GM12878 (cell line): ENCODE data around the gene SEMA3A. TPM values are rescaled to one million over a fixed set of nuclear protein-coding genes. Genes with fewer than 3 reads are reported as not detected.

Experiments
- ATAC-seq: fragments of 200-7000 bp; cut with Tn5 transposase; 3 replicates; pipeline ENCODE4 v1.9.1; 2020; ENCODE audit warnings: mild to moderate bottlenecking, moderate library complexity
- BruUV-seq: library from RNA; stranded (reverse); fragments of 400-500 nt; replicated peaks from 2 replicates; lab custom pipeline; 2021; lab: Mats Ljungman, UMichigan
- CTCF ChIA-PET: fragments of 300-600 bp; sonication (Branson Sonifier 250); formaldehyde crosslinking; extraction: SDS; loops from one replicate; lab custom pipeline; 2021; ENCODE audit warnings: inconsistent platforms; lab: Yijun Ruan, JAX
- POLR2A ChIA-PET: fragments of 350-600 bp; formaldehyde crosslinking; extraction: SDS; loops from one replicate; lab custom pipeline; 2021; ENCODE audit warnings: inconsistent platforms; lab: Charles Lee
- RAD21 ChIA-PET: fragments of 300-600 bp; sonication (Branson Sonifier 250); formaldehyde crosslinking; loops from one replicate; lab custom pipeline; 2023; ENCODE audit warnings: antibody characterized with exemption; ENCODE audit not compliant: unreplicated experiment; lab: Charles Lee
- SMC1A ChIA-PET: fragments of 300-600 bp; sonication (Branson Sonifier 250); formaldehyde crosslinking; loops from one replicate; lab custom pipeline; 2023; ENCODE audit not compliant: unreplicated experiment, uncharacterized antibody; lab: Charles Lee
- DNase-seq: peaks from one replicate; pipeline ENCODE4 v3.0.0-alpha.2; 2011; ENCODE audit warnings: low read depth, low spot score
- FAIRE-seq: peaks from 3 replicates; lab custom pipeline; 2011; peaks lifted over from hg19 to GRCh38; lab: Jason Lieb, UNC
- H2AFZ ChIP-seq: 2 replicates; pipeline ENCODE4 v1.6.0; 2011; ENCODE audit warnings: low read depth, low read length, control low read depth; ENCODE audit not compliant: control insufficient read depth
- H3K27ac ChIP-seq: 2 replicates; pipeline ENCODE4 v1.5.1; 2011; ENCODE audit warnings: control low read depth; ENCODE audit not compliant: control insufficient read depth, insufficient read depth
- H3K27me3 ChIP-seq, 2 experiments: replicated peaks in 1 of 2; 2 replicates each; pipeline versions ENCODE4 v1.6.0 to v1.6.1; 2011; ENCODE audit warnings: low read length in 1 of 2; ENCODE audit not compliant: control insufficient read depth in 2 of 2, insufficient read depth in 2 of 2
- H3K36me3 ChIP-seq, 2 experiments: 2 replicates each; pipeline ENCODE4 v1.5.1; 2011; ENCODE audit warnings: low read length in 1 of 2; ENCODE audit not compliant: control insufficient read depth in 2 of 2, insufficient read depth in 2 of 2
- H3K4me1 ChIP-seq: 2 replicates; pipeline ENCODE4 v1.6.1; 2011; ENCODE audit warnings: mild to moderate bottlenecking, low read length, moderate library complexity, mixed read lengths; ENCODE audit not compliant: control insufficient read depth, insufficient read depth
- H3K4me2 ChIP-seq: 2 replicates; pipeline ENCODE4 v1.6.0; 2011; ENCODE audit warnings: control low read depth; ENCODE audit not compliant: control insufficient read depth, insufficient read depth
- H3K4me3 ChIP-seq: fragments of 200-600 bp; sonication (generic); 2 replicates; pipeline ENCODE4 v1.5.1; 2016
- H3K79me2 ChIP-seq: 2 replicates; pipeline ENCODE4 v1.6.0; 2011; ENCODE audit warnings: low read length; ENCODE audit not compliant: control insufficient read depth, insufficient read depth
- H3K9ac ChIP-seq: 2 replicates; pipeline ENCODE4 v1.8.0; 2011; ENCODE audit warnings: low read length, control low read depth, mixed read lengths; ENCODE audit not compliant: control insufficient read depth, insufficient read depth
- H3K9me3 ChIP-seq: replicated peaks from 3 replicates; pipeline ENCODE4 v1.5.1; 2011; ENCODE audit warnings: mild to moderate bottlenecking, low read length; ENCODE audit not compliant: control insufficient read depth, insufficient read depth
- H4K20me1 ChIP-seq: 2 replicates; pipeline ENCODE4 v1.6.0; 2011; ENCODE audit not compliant: control insufficient read depth, insufficient read depth
- CBFB ChIP-seq: IDR thresholded peaks from 2 replicates; pipeline ENCODE4 v1.6.1; 2016; ENCODE audit warnings: antibody characterized with exemption, low read depth
- CREB1 ChIP-seq: IDR thresholded peaks from 2 replicates; pipeline ENCODE4 v1.6.1; 2012; ENCODE audit warnings: low read depth, mild to moderate bottlenecking, inconsistent platforms
- E2F4 ChIP-seq: IDR thresholded peaks from 2 replicates; pipeline ENCODE4 v1.6.1; 2012; ENCODE audit warnings: low read depth, low read length, improper control_type of control experiment
- MTA3 ChIP-seq: IDR thresholded peaks from 2 replicates; pipeline ENCODE4 v1.6.1; 2012; ENCODE audit warnings: low read length, inconsistent platforms, borderline replicate concordance
- NR2C1 ChIP-seq: fragments of 450-650 bp; IDR thresholded peaks from 2 replicates; pipeline ENCODE4 v1.6.1; 2017; ENCODE audit warnings: antibody characterized with exemption, mild to moderate bottlenecking, moderate library complexity
- RAD21 ChIP-seq: IDR thresholded peaks from 2 replicates; pipeline ENCODE4 v1.6.1; 2011; ENCODE audit warnings: mild to moderate bottlenecking, low read depth, low read length, moderate library complexity; ENCODE audit not compliant: insufficient read depth
- RELB ChIP-seq: fragments of 450-650 bp; IDR thresholded peaks from 2 replicates; pipeline ENCODE4 v1.6.1; 2017; ENCODE audit warnings: low read depth, mild to moderate bottlenecking, moderate library complexity
- SMAD1 ChIP-seq: fragments of 450-650 bp; IDR thresholded peaks from 2 replicates; pipeline ENCODE4 v1.6.1; 2018; ENCODE audit warnings: mild to moderate bottlenecking, low read depth; ENCODE audit not compliant: partially characterized antibody
- SREBF1 ChIP-seq: IDR thresholded peaks from 2 replicates; pipeline ENCODE4 v1.6.1; 2012; ENCODE audit warnings: mild to moderate bottlenecking, low read length
- STAT3 ChIP-seq: IDR thresholded peaks from 2 replicates; pipeline ENCODE4 v1.6.1; 2011; ENCODE audit warnings: low read depth, low read length, improper control_type of control experiment
- TARDBP ChIP-seq: IDR thresholded peaks from 2 replicates; pipeline ENCODE4 v1.6.1; 2016; ENCODE audit warnings: borderline replicate concordance
- ZNF24 ChIP-seq: fragments of 450-650 bp; IDR thresholded peaks from 2 replicates; pipeline ENCODE4 v1.6.1; 2017; ENCODE audit warnings: antibody characterized with exemption, mild to moderate bottlenecking
- WGBS: methylation state at CpG from one replicate; pipeline ENCODE4 v1.1.6; 2016; ENCODE audit warnings: low lambda C conversion rate; ENCODE audit not compliant: insufficient replicate concordance, insufficient coverage; ENCODE audit errors: missing lambda C conversion rate; 5-methylcytosine and 5-hydroxymethylcytosine counted together
- in situ Hi-C: fragments of 300-500 bp; cut with MboI; formaldehyde crosslinking; loops from 9 replicates; pipeline ENCODE4 v1.14.3; 2018; ENCODE audit warnings: mixed read lengths
- intact Hi-C: fragments of 100-400 bp; cut with micrococcal nuclease; formaldehyde crosslinking; loops from one replicate; pipeline ENCODE4 v1.14.2; 2022; ENCODE audit not compliant: unreplicated experiment
- polyA plus RNA-seq, 11 experiments: library from polyadenylated mRNA; depleted of rRNA in 4 of 11; unstranded in 6 of 11; stranded (reverse) in 5 of 11; fragments of >200 nt; fragmentation: Nextera tagmentation in 4 of 11; fragmentation: Illumina TruSeq in 1 of 11; extraction: Ambion mirVana in 4 of 11; extraction: Trizol in 1 of 11; gene quantifications; 1 replicate in 1 of 11; 2 replicates in 10 of 11; pipeline versions ENCODE4 v1.2.1 to v1.2.3, GENCODE V29; 2011 to 2016; ENCODE audit warnings: inconsistent platforms in 2 of 11, missing spikeins in 2 of 11, low read depth in 1 of 11
- total RNA-seq, 4 experiments: library from RNA; depleted of rRNA in 3 of 4; stranded (reverse); fragments of >200 nt in 3 of 4; fragmentation: Illumina TruSeq in 1 of 4; extraction: Trizol in 1 of 4; gene quantifications; 2 replicates each; pipeline versions ENCODE4 v1.2.1 to v1.2.3, GENCODE V29; 2013 to 2021
- TF ChIP-seq, protein P1 (sequence below): fragments of 450-650 bp; formaldehyde crosslinking; IDR thresholded peaks from 2 replicates; pipeline ENCODE4 v1.4.0; 2020; ENCODE audit warnings: mild to moderate bottlenecking, moderate library complexity
- TF ChIP-seq, protein P2 (sequence below): fragments of 450-650 bp; IDR thresholded peaks from 2 replicates; pipeline ENCODE4 v1.6.1; 2018; ENCODE audit warnings: mild to moderate bottlenecking, low read depth, moderate library complexity; ENCODE audit not compliant: partially characterized antibody

The SEMA3A gene
- total and polyA plus RNA-seq, 10 of the 15 experiments (the other 5 are each of a cell fraction or from before 2014, with no cell fraction given), result 0.01 to 3.3 (median 0.24) TPM

- CTCF ChIA-PET, result interaction anchor here (1.0 to 11.9 kb wide), 10 partner anchors 8 to 1091 kb away, joined by 3 to 186 read pairs (median 4); no protein-coding TSS in a partner anchor
- Histone ChIP-seq H3K4me1 (no peaks in the 10 kb centered on the region), H3K4me2 (no peak overlapping the region), H3K27ac (no peak overlapping the region), H3K4me3 (no peak overlapping the region), H3K9me3 (no peaks in the 10 kb centered on the region), H4K20me1 (no peaks in the 10 kb centered on the region), H3K9ac (no peak overlapping the region), H3K79me2 (no peaks in the 10 kb centered on the region), H3K36me3 (no peaks in the 10 kb centered on the region), H3K27me3 (no peaks in the 10 kb centered on the region), H2AFZ (no peak overlapping the region)
- ATAC-seq, result peak; percentile 68
- 7% methylated on average over 2 of the region's 2 CpGs for WGBS
- intact Hi-C loops (loop anchor here (5.0 kb wide), 1 partner anchor 135 kb away; no protein-coding TSS in a partner anchor), in situ Hi-C loops (no loop called here)
- DNase-seq, result no peak
- no TSS peak for BruUV-seq
- RAD21 ChIA-PET, result interaction anchor here (1.2 to 10.0 kb wide), 5 partner anchors 16 to 1093 kb away, joined by 3 to 79 read pairs (median 3); no protein-coding TSS in a partner anchor
- POLR2A ChIA-PET, result interaction anchor here (1.5 kb wide), 1 partner anchor 170 kb away, joined by 3 read pairs; no protein-coding TSS in a partner anchor
- SMC1A ChIA-PET, result interaction anchor here (0.7 to 9.3 kb wide), 8 partner anchors 9 to 1092 kb away, joined by 3 to 116 read pairs (median 4); no protein-coding TSS in a partner anchor
- FAIRE-seq, result no peak
- TF ChIP-seq, protein P1, sequence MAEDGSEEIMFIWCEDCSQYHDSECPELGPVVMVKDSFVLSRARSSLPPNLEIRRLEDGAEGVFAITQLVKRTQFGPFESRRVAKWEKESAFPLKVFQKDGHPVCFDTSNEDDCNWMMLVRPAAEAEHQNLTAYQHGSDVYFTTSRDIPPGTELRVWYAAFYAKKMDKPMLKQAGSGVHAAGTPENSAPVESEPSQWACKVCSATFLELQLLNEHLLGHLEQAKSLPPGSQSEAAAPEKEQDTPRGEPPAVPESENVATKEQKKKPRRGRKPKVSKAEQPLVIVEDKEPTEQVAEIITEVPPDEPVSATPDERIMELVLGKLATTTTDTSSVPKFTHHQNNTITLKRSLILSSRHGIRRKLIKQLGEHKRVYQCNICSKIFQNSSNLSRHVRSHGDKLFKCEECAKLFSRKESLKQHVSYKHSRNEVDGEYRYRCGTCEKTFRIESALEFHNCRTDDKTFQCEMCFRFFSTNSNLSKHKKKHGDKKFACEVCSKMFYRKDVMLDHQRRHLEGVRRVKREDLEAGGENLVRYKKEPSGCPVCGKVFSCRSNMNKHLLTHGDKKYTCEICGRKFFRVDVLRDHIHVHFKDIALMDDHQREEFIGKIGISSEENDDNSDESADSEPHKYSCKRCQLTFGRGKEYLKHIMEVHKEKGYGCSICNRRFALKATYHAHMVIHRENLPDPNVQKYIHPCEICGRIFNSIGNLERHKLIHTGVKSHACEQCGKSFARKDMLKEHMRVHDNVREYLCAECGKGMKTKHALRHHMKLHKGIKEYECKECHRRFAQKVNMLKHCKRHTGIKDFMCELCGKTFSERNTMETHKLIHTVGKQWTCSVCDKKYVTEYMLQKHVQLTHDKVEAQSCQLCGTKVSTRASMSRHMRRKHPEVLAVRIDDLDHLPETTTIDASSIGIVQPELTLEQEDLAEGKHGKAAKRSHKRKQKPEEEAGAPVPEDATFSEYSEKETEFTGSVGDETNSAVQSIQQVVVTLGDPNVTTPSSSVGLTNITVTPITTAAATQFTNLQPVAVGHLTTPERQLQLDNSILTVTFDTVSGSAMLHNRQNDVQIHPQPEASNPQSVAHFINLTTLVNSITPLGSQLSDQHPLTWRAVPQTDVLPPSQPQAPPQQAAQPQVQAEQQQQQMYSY (CRISPR knock-in tag), result no peak
- TF ChIP-seq NR2C1 (no peak), CREB1 (no peak), E2F4 (no peak), MTA3 (no peak), RAD21 (no peak), SMAD1 (no peak), SREBF1 (no peak), RELB (no peak), ZNF24 (no peak), CBFB (no peak), TARDBP (no peak), STAT3 (no peak)
- TF ChIP-seq, protein P2, sequence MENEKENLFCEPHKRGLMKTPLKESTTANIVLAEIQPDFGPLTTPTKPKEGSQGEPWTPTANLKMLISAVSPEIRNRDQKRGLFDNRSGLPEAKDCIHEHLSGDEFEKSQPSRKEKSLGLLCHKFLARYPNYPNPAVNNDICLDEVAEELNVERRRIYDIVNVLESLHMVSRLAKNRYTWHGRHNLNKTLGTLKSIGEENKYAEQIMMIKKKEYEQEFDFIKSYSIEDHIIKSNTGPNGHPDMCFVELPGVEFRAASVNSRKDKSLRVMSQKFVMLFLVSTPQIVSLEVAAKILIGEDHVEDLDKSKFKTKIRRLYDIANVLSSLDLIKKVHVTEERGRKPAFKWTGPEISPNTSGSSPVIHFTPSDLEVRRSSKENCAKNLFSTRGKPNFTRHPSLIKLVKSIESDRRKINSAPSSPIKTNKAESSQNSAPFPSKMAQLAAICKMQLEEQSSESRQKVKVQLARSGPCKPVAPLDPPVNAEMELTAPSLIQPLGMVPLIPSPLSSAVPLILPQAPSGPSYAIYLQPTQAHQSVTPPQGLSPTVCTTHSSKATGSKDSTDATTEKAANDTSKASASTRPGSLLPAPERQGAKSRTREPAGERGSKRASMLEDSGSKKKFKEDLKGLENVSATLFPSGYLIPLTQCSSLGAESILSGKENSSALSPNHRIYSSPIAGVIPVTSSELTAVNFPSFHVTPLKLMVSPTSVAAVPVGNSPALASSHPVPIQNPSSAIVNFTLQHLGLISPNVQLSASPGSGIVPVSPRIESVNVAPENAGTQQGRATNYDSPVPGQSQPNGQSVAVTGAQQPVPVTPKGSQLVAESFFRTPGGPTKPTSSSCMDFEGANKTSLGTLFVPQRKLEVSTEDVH, result no peak
Measured at GRCh38 chr7:83931968-83932367, 262.6 kb downstream of the SEMA3A start.
